Erythroblast (primary cell): ENCODE data around the gene PPFIA2.

Experiments
- GATA1 ChIP-seq: IDR thresholded peaks from 2 replicates; pipeline ENCODE4 v1.6.1; 2011; ENCODE audit warnings: low read depth, mild to moderate bottlenecking, control low read depth, low read length, moderate library complexity
- POLR2A ChIP-seq: IDR thresholded peaks from 2 replicates; pipeline ENCODE4 v1.6.1; 2011; ENCODE audit warnings: mild to moderate bottlenecking, low read length

- no peak for TF ChIP-seq POLR2A
- no peak for TF ChIP-seq GATA1
These were observed 188.9 kb downstream of the PPFIA2 start for GRCh38 chr12:81570234-81570633.
